Bronchial epithelial cell (primary cell): Measurements from ENCODE around the gene IRF2BPL. TPM values are rescaled to one million over a fixed set of nuclear protein-coding genes. Genes with fewer than 3 reads are reported as not detected.

Experiments
- DNase-seq: peaks from one replicate; pipeline ENCODE4 v3.0.0-alpha.2; 2010; ENCODE audit warnings: low read depth
- FAIRE-seq: peaks from 2 replicates; lab custom pipeline; 2011; peaks lifted over from hg19 to GRCh38; lab: Jason Lieb, UNC
- H3K27me3 ChIP-seq: 2 replicates; pipeline ENCODE4 v1.5.1; 2011; ENCODE audit warnings: low read length; ENCODE audit not compliant: control insufficient read depth, insufficient read depth
- H3K36me3 ChIP-seq: 2 replicates; pipeline ENCODE4 v1.5.1; 2011; ENCODE audit warnings: low read length; ENCODE audit not compliant: control insufficient read depth, insufficient read depth
- H3K4me3 ChIP-seq: 2 replicates; pipeline ENCODE4 v1.5.1; 2011; ENCODE audit warnings: mild to moderate bottlenecking, low read depth, low read length, control low read depth
- CTCF ChIP-seq: IDR thresholded peaks from 2 replicates; pipeline ENCODE4 v1.5.1; 2011; ENCODE audit warnings: mild to moderate bottlenecking, moderate library complexity, low read length, control low read depth, inconsistent platforms; ENCODE audit not compliant: insufficient read depth, severe bottlenecking
- total RNA-seq: library from RNA; depleted of rRNA; stranded (reverse); fragments of >200 nt; gene quantifications from 2 replicates; pipeline ENCODE4 v1.2.1, GENCODE V29; 2014

Gene IRF2BPL
- total RNA-seq: 12.0 and 12.1 TPM in 2 replicates

- no peak for FAIRE-seq
- DNase-seq: peak; percentile 90
These were observed at the start of gene IRF2BPL for GRCh38 chr14:77028384-77029231. Gene IRF2BPL, minus strand, starts transcription at chr14:77028708. Its CDS starts 916 bp downstream, at chr14:77027792.

GRCh38 chr14:77077040-77077439, 48.5 kb upstream of the IRF2BPL start:
- H3K36me3 ChIP-seq: no peaks in the 10 kb centered on the region
- H3K27me3 ChIP-seq: no peaks in the 10 kb centered on the region
- FAIRE-seq (no peak), DNase-seq (no peak)
- no peak overlapping the region for H3K4me3 ChIP-seq
- no peak for TF ChIP-seq CTCF

More at GRCh38 chr14:77028384-77029231, at the start of gene IRF2BPL:
- Histone ChIP-seq H3K27me3 (no peaks in the 10 kb centered on the region), H3K4me3 (peak within 1 kb of the TSS; percentile 81), H3K36me3 (peaks cover 12% of the 10 kb centered on the region)
- no peak for TF ChIP-seq CTCF

DNA sequence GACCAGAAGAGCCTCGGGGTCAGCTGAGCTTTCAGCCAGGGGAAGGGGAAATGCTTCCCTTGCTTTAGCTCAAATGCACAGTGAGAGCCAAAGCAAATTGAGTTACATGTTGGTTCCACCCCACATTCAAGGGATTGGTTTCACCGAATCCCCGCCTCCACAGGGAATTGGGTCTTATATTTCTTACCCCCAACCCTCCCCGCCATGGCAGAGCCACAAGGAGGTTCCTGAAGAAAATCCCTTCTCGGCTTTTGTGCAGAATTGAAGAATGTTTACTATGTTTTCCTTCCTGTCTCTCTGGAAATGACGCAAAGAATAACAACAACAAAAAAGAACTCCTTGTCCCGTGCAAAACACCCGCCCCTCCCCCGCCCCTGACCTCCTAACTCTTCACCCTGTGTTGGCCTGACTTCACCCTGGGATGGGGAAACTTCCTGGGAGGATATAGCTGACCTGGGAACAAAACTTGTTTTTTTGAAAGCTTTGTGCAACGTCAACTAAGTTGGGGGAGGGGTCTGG, 47.7 kb upstream of the IRF2BPL start:
- Histone ChIP-seq H3K27me3 (no peaks in the 10 kb centered on the region), H3K4me3 (no peak overlapping the region), H3K36me3 (no peaks in the 10 kb centered on the region)
- no peak for TF ChIP-seq CTCF
- FAIRE-seq: no peak
- no peak for DNase-seq

GRCh38 chr14:77074969-77075368, 46.5 kb upstream of the IRF2BPL start:
- TF ChIP-seq CTCF: no peak
- DNase-seq (no peak), FAIRE-seq (no peak)
- H3K27me3 ChIP-seq: no peaks in the 10 kb centered on the region
- no peak overlapping the region for H3K4me3 ChIP-seq
- H3K36me3 ChIP-seq: no peaks in the 10 kb centered on the region

DNA sequence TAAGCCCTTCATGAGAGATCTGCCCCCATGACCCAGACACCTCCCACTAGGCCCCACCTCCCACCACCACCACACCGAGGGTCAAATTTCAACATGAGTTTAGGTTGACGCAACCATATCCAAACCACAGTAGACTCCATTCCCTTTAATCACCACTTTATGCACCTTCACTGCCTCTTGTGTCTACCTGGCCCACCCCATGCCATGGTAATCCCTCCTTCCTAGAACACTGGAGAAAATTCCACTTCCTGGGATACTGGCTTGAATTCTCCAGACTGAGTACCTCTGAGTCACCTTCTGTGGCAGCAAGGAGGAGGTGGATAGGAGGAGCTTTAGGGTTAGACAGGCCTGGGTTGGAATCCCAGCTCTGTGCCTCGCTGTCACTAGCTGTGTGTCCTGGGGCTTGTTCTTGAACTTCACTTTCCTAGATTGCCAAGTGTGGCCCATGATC, 43.5 kb upstream of the IRF2BPL start:
- peak; percentile 94 for DNase-seq
- H3K36me3 ChIP-seq: no peaks in the 10 kb centered on the region
- H3K27me3 ChIP-seq: no peaks in the 10 kb centered on the region
- peak; percentile 97 for FAIRE-seq
- TF ChIP-seq CTCF: no peak
- no peak overlapping the region for H3K4me3 ChIP-seq
